PC-3 (cell line): ENCODE data around the gene MARK3.

Experiments used
- EZH2 ChIP-seq: fragments of 300-600 bp; sonication (generic); IDR thresholded peaks from one replicate; pipeline ENCODE4 v1.6.1; 2017; ENCODE audit warnings: antibody characterized with exemption, mild to moderate bottlenecking, low read length; ENCODE audit not compliant: unreplicated experiment
- TF ChIP-seq, protein P1 (sequence below): fragments of 300-600 bp; sonication (generic); conservative IDR thresholded peaks from 2 replicates; pipeline ENCODE4 v1.5.1; 2017; ENCODE audit warnings: antibody characterized with exemption, low read depth, mild to moderate bottlenecking, low read length

- TF ChIP-seq, protein P1, sequence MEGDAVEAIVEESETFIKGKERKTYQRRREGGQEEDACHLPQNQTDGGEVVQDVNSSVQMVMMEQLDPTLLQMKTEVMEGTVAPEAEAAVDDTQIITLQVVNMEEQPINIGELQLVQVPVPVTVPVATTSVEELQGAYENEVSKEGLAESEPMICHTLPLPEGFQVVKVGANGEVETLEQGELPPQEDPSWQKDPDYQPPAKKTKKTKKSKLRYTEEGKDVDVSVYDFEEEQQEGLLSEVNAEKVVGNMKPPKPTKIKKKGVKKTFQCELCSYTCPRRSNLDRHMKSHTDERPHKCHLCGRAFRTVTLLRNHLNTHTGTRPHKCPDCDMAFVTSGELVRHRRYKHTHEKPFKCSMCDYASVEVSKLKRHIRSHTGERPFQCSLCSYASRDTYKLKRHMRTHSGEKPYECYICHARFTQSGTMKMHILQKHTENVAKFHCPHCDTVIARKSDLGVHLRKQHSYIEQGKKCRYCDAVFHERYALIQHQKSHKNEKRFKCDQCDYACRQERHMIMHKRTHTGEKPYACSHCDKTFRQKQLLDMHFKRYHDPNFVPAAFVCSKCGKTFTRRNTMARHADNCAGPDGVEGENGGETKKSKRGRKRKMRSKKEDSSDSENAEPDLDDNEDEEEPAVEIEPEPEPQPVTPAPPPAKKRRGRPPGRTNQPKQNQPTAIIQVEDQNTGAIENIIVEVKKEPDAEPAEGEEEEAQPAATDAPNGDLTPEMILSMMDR = no peak
- TF ChIP-seq EZH2 = no peak
These were observed 157.4 kb downstream of the MARK3 start for GRCh38 chr14:103542605-103543088.
